Naive thymus-derived CD4-positive, alpha-beta T cell (primary cell): ENCODE measurements around the gene APP. TPM values are rescaled to one million over a fixed set of nuclear protein-coding genes. Genes with fewer than 3 reads are reported as not detected.

Experiments used
- ATAC-seq: fragments of 150-1000 bp; cut with Tn5 transposase; 2 replicates; pipeline ENCODE4 v1.10.0; 2021; ENCODE audit warnings: mild to moderate bottlenecking, moderate library complexity
- CTCF ChIA-PET: fragments of 350-600 bp; sonication (Branson Sonifier 250); formaldehyde crosslinking; loops from one replicate; lab custom pipeline; 2021; ENCODE audit warnings: antibody characterized with exemption; lab: Charles Lee
- POLR2A ChIA-PET: fragments of 350-600 bp; sonication (Branson Sonifier 250); formaldehyde crosslinking; loops from one replicate; lab custom pipeline; 2021; ENCODE audit warnings: antibody characterized with exemption, inconsistent platforms; lab: Charles Lee
- DNase-seq, 9 donors: peaks; one replicate each; pipeline versions ENCODE4 v3.0.0 to v3.0.0-alpha.2; 2020 to 2022; ENCODE audit warnings: mixed read lengths in 1 of 9
- H3K27ac ChIP-seq: one replicate; pipeline ENCODE4 v1.7.0; 2013; ENCODE audit warnings: mild to moderate bottlenecking, low read depth, low read length, moderate library complexity
- H3K27me3 ChIP-seq, 2 donors: one replicate each; pipeline ENCODE4 v1.7.0; 2013; ENCODE audit warnings: low read length in 2 of 2, mild to moderate bottlenecking in 2 of 2, moderate library complexity in 2 of 2; ENCODE audit not compliant: control insufficient read depth in 2 of 2, insufficient read depth in 2 of 2
- H3K36me3 ChIP-seq, 3 experiments: 1 replicate in 2 of 3; 2 replicates in 1 of 3; pipeline ENCODE4 v1.7.0; 2013; ENCODE audit warnings: low read length in 3 of 3, mild to moderate bottlenecking in 3 of 3, moderate library complexity in 1 of 3; ENCODE audit not compliant: insufficient read depth in 3 of 3, control insufficient read depth in 2 of 3
- H3K4me1 ChIP-seq, 2 donors: one replicate each; pipeline ENCODE4 v1.7.0; 2013; ENCODE audit warnings: low read length in 2 of 2, mild to moderate bottlenecking in 2 of 2, moderate library complexity in 1 of 2; ENCODE audit not compliant: control insufficient read depth in 2 of 2, insufficient read depth in 2 of 2
- H3K4me3 ChIP-seq: 2 replicates; pipeline ENCODE4 v1.7.0; 2013; ENCODE audit warnings: mild to moderate bottlenecking, low read length
- H3K9me3 ChIP-seq, 3 experiments: 1 replicate in 2 of 3; 2 replicates in 1 of 3; pipeline ENCODE4 v1.7.0; 2013; ENCODE audit warnings: low read length in 3 of 3; ENCODE audit not compliant: control insufficient read depth in 2 of 3
- H3K27ac Mint-ChIP-seq, 9 donors: one replicate each; pipeline ENCODE4 v1.8.0; 2020 to 2022; ENCODE audit warnings: mixed read lengths in 9 of 9, mild to moderate bottlenecking in 8 of 9, moderate library complexity in 5 of 9, inconsistent platforms in 2 of 9
- H3K27me3 Mint-ChIP-seq, 5 donors: one replicate each; pipeline ENCODE4 v1.8.0; 2021 to 2022; ENCODE audit warnings: mixed read lengths in 5 of 5, mild to moderate bottlenecking in 1 of 5
- H3K36me3 Mint-ChIP-seq, 5 donors: one replicate each; pipeline ENCODE4 v1.8.0; 2020 to 2022; ENCODE audit warnings: mixed read lengths in 5 of 5, mild to moderate bottlenecking in 3 of 5, inconsistent platforms in 1 of 5
- H3K4me1 Mint-ChIP-seq, 7 donors: one replicate each; pipeline ENCODE4 v1.8.0; 2020 to 2022; ENCODE audit warnings: mixed read lengths in 7 of 7, mild to moderate bottlenecking in 3 of 7, inconsistent platforms in 1 of 7
- H3K4me3 Mint-ChIP-seq, 10 donors: one replicate each; pipeline ENCODE4 v1.8.0; 2020 to 2022; ENCODE audit warnings: mild to moderate bottlenecking in 10 of 10, mixed read lengths in 10 of 10, moderate library complexity in 6 of 10, inconsistent platforms in 2 of 10
- H3K9me3 Mint-ChIP-seq, 11 donors: one replicate each; pipeline ENCODE4 v1.8.0; 2020 to 2022; ENCODE audit warnings: mixed read lengths in 11 of 11, mild to moderate bottlenecking in 4 of 11, inconsistent platforms in 1 of 11, moderate library complexity in 1 of 11
- intact Hi-C, 2 donors: fragments of 100-400 bp; cut with micrococcal nuclease; formaldehyde crosslinking; loops; one replicate each; pipeline ENCODE4 v1.15.1; 2023
- polyA plus RNA-seq, 2 donors: library from polyadenylated mRNA; unstranded; fragments of 300-500 nt; fragmentation: Illumina TruSeq; gene quantifications; one replicate each; pipeline ENCODE4 v1.2.3, GENCODE V29; 2021
- total RNA-seq, 6 experiments: library from RNA in 5 of 6; stranded (reverse) in 5 of 6; gene quantifications; 1 replicate in 5 of 6; 2 replicates in 1 of 6; pipeline ENCODE4 v1.2.3 and lab custom pipeline; 2021 to 2026

APP gene
- total and polyA plus RNA-seq, 7 experiments from 2014 or later, result 19.8 to 68.0 (median 54.9) TPM

DNA sequence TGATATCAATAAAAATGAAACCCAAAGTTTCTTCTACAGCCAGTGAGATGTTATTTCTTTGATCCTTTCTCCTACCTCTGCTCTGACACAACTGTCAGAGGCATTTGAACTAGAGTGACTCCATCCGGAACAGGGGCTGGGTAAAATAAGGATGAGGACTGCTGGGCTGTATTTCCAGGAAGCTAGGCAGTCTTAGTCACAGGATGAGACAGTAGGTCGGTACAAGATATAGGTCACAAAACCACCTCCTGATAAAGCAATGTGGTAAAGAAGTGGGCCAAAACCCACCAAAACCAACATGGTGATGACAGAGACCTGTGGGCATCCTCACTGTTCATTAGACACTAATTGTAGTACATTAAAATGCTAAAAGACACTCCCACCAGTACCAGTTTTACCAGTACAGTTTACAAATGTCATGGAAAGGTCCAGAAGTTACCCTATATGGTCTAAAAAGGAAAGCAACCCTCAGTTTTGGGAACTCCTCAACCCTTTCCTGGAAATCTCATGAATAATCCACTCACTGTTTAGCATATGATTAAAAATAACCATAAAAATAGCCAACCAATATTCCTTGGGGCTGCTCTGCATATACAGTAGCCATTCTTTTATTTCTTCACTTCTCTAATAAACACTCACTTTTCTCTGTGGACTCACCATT is 339.1 kb downstream of the APP start:
- Mint-ChIP-seq H3K36me3 (no peaks in the 10 kb centered on the region), H3K9me3 (peaks cover 0 to 8% (median 5%) of the 10 kb centered on the region in 11 donors), H3K4me1 (peaks cover 0 to 2% (median 0%) of the 10 kb centered on the region in 7 donors), H3K4me3 (no peak overlapping the region), H3K27ac (no peak overlapping the region), H3K27me3 (peaks cover 4 to 18% (median 11%) of the 10 kb centered on the region in 5 donors)
- CTCF ChIA-PET, result no interaction called here
- POLR2A ChIA-PET, result no interaction called here
- H3K9me3 ChIP-seq, result no peaks in the 10 kb centered on the region
- H3K36me3 ChIP-seq, result no peaks in the 10 kb centered on the region
- DNase-seq (no peak), ATAC-seq (no peak)
- no peak overlapping the region for H3K27ac ChIP-seq
- H3K27me3 ChIP-seq, result no peaks in the 10 kb centered on the region
- no peaks in the 10 kb centered on the region for H3K4me1 ChIP-seq
- no peak overlapping the region for H3K4me3 ChIP-seq
- intact Hi-C loops, result no loop called here
